GM21515 (cell line): ENCODE measurements around the gene PGGT1B.
"Not testable (repeated sequence)": the region's sequence is repeated elsewhere in the genome, so short reads cannot be mapped to it uniquely, and the experiment has no call there.

ENCODE experiments used
- ATAC-seq: cut with Tn5 transposase; IDR thresholded peaks from one replicate; pipeline ENCODE4 v1.9.1; 2021; ENCODE audit not compliant: unreplicated experiment

PGGT1B gene

GRCh38 chr5:115260248-115260647 lies 2.4 kb downstream of the PGGT1B start:
- ATAC-seq = no peak

- ATAC-seq = no peak
Measured at GRCh38 chr5:115257981-115258380, 4.7 kb downstream of the PGGT1B start.

GRCh38 chr5:115249379-115249778 lies 13.3 kb downstream of the PGGT1B start:
- ATAC-seq = not testable (repeated sequence)

DNA sequence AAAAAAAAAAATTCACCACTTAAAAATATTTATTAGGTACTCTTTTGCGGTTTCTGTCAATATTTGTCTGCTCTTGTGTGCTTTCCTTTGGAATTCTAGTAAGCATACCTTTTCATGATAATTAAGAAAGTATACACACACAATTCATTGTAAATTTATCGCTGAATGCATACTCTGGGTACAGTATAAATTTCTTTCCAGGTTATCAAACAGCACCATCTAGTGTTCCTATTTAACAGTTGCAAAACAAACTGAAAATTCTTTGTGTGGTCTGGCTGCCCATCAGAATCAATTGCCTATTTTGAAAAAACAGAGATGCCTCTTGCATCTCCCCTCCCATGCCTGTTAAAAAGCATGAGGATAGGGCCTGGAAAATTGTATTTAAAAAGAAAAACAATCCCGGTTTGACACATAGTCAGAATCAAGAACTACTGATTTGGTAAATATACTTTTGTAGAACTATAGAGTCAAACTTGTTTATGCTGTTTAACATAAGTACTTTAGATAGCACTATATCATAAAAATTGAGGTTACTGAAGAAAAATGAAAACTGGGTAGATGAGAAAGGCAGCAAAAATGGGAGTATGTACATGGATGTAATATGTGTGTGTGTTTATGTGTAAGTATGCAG lies 16.2 kb downstream of the PGGT1B start:
- ATAC-seq = peak; percentile 83

DNA sequence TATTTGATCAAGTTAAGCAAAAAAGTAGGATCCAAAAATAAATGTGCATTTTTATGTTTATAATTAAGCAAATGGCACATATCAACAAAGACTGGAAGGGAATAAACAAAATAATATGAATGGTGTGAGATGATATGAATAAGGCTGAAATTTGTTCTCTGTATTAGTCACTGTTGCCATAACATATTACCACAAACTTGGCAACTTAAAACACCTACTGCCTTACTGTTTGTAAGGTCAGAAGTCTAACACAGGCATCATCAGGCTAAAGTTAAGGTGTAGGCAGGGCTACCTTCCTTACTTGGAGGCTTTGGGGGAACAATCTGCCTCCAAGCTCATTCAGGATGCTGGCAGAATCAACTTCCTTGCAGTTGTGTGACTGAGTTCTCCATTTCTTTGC lies 19.3 kb downstream of the PGGT1B start:
- no peak for ATAC-seq

DNA sequence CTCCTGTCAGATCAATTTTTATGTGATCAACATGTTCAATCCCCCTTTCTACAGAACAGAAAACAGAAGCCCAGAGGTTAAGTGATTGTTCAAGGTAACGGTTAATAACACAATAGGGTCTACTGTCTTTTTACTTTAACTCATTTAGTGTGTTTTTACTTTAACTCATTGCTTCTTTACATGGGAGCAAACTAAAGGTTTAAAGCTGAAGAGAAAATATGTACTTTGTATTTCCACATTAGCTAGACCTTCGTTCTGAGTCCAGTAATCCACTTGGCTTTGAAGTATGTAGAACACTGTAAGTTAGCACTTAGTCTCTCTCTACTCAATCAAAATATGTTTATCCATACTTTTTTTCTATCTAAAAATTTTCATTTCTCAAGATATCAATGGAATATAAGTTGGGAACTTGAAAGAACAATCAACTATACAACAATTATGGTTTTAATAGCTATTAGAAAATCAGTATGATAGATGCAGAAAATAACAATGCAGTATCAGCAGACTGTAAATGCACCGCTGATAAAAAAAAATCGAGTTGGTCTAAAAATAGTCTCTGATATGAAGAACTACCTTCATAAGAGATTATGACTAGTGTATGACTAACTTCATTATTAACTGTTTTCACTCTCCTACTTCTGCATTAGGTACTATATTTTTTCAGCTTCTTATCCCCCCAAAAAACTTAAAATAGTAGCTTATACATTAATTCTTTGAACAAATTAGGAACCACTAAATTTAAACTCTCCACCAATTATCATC lies 20.6 kb downstream of the PGGT1B start:
- ATAC-seq = no peak

- ATAC-seq = no peak
Measured at GRCh38 chr5:115237066-115237465, 25.6 kb downstream of the PGGT1B start.

GRCh38 chr5:115236599-115236998 lies 26.1 kb downstream of the PGGT1B start:
- no peak for ATAC-seq

DNA sequence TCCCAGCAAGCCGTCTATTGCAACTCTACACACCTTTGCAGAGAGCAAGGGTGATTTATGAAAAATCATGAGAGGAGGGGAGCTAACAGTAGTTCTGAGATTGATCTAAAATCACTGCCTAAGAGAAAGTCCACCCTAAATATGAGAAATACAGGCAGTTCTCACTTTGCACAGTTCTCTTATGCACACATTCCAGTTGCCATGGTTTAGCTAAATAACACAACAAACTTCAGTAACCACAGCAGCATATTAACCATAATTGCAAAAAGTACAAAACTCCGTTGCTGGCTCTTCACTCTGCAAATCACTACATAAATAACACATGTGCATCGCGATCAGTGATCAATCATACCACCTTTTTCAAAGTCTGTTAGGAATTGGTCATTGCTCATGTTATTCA lies 31.1 kb downstream of the PGGT1B start:
- no peak for ATAC-seq

- no peak for ATAC-seq
Measured at GRCh38 chr5:115229606-115230005, 33.1 kb downstream of the PGGT1B start.

GRCh38 chr5:115227281-115227680 lies 35.4 kb downstream of the PGGT1B start:
- no peak for ATAC-seq

DNA sequence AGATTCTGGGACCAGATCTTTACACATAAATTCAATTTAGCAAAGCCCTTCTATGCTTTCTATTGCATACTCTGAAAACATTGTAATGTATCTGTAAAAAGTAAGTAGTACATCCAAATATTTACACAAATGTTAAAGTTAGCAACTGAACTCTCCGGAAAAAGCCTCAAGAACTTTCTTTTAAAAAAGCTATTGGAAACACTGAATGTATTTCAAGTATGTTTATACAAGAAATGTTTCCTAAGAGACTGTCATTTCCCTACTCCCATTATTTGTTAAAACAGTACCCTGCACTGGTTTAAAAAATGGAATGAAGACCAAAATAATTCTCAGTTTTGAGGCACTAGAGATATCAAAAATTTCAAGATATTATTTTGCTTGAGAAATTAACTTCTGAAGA lies 48.1 kb downstream of the PGGT1B start:
- no peak for ATAC-seq

DNA sequence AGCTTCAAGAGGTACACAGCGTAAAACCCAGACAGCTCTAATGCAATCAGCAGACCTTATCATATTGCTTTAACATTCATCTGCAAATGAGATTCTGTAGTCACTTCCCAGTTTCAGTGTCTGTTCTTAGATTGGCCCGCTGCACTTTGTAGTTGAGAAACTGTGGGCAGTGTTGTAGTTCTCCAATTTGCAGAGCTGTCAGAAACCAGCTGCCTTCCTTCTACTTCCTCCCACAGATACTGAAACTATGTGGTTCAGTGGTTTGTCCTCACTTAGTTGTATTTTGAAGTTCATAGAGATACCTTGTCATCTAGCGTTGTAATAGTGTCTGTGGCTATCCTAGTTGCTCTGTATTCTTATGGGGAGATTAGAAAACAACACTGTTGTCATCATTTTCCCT lies 53.4 kb downstream of the PGGT1B start:
- peak; percentile 100 for ATAC-seq

DNA sequence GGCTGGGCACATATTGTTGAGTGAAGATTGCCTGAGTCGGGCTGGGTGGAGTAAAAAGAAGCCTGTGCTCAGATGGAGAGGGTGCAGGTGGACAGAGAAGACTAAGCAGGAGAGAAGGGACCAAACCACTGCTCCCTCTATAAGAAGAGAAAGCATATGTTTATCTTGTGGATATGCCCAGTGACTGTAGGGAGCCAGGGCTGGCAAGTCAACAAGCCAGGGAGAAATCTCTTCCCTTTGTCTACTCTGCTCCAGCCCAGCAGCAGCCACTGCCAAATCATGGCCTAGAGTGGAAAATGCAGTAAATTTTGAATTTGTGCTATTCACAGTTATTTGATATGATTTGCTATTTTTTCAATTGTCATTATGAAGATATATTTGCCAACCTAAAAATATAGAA lies 59.7 kb downstream of the PGGT1B start:
- ATAC-seq = no peak

DNA sequence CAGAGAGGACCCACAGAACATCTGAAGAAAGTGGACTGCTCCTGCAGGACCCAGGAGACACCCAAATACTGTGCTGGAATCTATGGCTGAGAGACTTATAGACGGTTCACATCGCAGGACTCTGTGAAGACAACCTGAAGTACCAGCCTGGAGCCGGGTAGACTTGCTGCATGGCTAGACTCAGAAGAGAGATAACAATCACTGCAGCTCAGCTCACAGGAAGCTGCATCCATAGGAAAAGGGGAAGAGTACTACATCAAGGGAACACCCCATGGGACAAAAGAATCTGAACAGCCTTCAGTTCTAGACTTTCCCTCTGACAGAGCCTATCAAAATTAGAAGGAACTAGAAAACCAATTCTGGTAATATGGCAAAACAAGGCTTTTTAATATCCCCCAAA lies 66.5 kb downstream of the PGGT1B start:
- no peak for ATAC-seq

DNA sequence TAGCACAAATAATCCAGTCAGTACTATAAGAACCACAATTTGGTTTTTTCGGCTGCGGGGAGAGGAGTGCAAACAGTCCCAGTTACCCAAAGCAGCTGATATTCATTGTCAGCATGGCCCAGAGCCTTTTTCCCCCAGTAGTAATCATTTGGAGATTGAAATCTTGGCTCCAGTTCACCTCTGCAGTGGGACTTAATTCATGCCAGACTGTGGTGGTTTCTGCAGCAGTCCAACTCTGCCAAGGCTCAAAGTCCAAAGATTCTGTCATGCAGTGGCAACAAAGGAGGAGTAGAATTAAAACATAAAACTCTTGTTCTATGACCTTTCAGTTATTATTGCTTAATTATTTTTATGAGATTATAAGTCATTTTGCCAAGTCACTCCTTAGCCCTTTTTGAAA lies 68.0 kb downstream of the PGGT1B start:
- ATAC-seq = no peak

DNA sequence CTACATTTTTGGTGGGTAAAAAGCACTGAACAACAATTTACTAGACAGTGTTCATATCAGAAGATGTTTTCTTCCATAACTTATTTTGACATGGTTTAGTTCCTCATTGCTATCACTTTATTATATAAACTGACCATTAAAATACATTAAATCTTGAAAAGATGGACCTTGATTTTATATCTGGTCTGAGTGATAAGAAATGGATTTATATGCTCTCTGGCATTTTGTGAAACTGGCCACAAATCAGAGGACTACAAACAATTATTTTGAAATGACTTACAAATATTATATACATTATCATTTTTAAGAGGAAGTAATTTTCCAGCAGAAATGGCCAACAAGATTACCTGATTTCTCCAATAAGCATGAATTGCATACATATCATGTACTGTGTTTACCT lies 69.4 kb downstream of the PGGT1B start:
- no peak for ATAC-seq

GRCh38 chr5:115192098-115192497 lies 70.6 kb downstream of the PGGT1B start:
- ATAC-seq = no peak

- ATAC-seq = no peak
Measured at GRCh38 chr5:115191474-115192031, 71.1 kb downstream of the PGGT1B start.

DNA sequence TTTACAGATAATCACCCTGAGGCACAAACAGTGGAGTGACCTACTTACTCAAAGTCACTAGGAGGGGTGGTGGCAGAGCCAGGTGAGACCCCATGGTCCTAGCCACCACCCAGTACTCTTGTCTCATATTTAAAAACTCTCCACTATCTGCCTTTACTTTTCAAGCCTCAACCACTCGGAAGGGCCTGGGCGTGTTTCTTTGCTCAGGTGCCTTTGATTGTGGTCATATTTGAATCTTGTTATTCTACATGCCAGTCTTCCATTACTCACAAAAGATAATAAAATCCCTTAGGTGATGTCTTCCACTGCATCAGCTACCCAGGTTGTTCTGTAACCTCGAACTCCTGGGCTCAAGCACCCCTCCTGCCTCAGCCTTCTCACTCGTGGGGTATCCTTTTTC lies 72.3 kb downstream of the PGGT1B start:
- ATAC-seq = no peak

DNA sequence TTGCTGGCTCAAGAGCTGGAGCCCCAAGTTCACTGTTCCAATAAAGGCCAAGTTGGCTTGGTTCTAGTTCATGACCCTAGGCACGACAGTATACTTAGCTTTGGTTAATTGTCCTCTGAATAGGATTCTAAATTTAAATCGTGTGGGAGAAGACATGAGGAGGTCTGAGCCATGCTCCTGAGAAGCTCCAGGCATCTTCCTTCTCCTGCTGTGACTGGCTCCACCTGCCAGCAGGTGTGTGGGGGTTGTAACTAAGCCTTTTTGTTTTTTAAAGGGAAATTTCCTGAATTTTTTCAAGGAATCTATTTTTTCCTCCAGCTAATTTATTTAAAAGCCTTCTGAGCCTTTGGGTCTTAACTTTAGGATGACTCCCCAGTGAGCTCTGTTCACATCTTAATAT lies 72.8 kb downstream of the PGGT1B start:
- no peak for ATAC-seq

DNA sequence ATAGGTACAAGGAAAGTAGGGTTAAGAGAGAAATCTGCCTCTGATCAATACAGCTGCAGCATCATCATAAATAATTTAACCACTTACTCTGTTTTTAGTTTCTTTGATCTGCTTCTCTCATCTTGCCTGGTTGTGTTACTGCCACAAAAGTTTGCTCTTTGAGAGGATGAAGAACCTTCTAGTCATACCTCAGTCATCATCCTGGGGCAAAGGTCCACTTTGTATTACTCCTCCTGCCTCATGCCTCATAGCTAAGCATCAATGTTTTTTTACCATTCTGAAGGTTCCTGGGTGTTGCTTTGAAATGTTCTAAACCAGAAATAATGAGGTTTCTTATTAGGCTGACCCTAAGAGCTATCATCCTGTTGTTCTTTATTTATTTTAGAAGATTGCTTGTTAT lies 75.9 kb downstream of the PGGT1B start:
- ATAC-seq = no peak

DNA sequence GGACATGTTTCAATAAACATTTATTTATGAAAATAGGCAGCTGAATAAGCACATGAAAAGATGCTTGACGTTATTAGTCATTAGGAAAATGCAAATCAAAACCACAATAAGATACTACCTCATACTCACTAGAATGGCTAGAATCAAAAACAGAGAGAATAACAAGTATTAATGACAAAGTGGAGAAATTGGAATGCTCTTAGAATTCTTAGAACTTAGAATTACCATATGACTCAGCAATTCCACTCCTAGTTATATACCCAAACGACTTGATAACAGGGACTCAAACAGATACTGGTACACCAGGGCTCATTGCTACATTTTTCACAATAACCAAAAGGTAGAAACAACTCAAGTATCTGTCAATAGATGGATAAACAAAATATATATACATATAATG lies 77.9 kb downstream of the PGGT1B start:
- no peak for ATAC-seq
